HepG2 (cell line): ENCODE data around the gene ZNF747. TPM values are rescaled to one million over a fixed set of nuclear protein-coding genes. Genes with fewer than 3 reads are reported as not detected.

Experiments
- AGO2 ChIP-seq: fragments of 200-400 bp; formaldehyde crosslinking; optimal IDR thresholded peaks from 2 replicates; pipeline ENCODE3; 2017; ENCODE audit warnings: mild to moderate bottlenecking, low read depth, low read length, moderate library complexity
- ARNT2 ChIP-seq: sonication (generic); formaldehyde crosslinking; IDR thresholded peaks from 2 replicates; pipeline ENCODE4 v1.8.0; 2022; ENCODE audit warnings: mild to moderate bottlenecking, low read depth, missing genetic modification reagents, moderate library complexity
- CBX5 ChIP-seq: sonication (generic); formaldehyde crosslinking; IDR thresholded peaks from 2 replicates; pipeline ENCODE4 v1.4.0; 2020; ENCODE audit warnings: missing genetic modification reagents, borderline replicate concordance
- CENPX ChIP-seq: sonication (generic); formaldehyde crosslinking; IDR thresholded peaks from 2 replicates; pipeline ENCODE4 v1.9.0; 2021; ENCODE audit warnings: mild to moderate bottlenecking, missing genetic modification reagents, moderate library complexity
- CHD2 ChIP-seq: IDR thresholded peaks from 2 replicates; pipeline ENCODE4 v1.6.1; 2011; ENCODE audit warnings: low read depth, low read length, improper control_type of control experiment
- FOXO1 ChIP-seq: sonication (generic); formaldehyde crosslinking; IDR thresholded peaks from 2 replicates; pipeline ENCODE4 v1.4.0; 2020; ENCODE audit warnings: missing genetic modification reagents
- GFI1 ChIP-seq: sonication (generic); formaldehyde crosslinking; IDR thresholded peaks from 2 replicates; pipeline ENCODE4 v1.5.0; 2020; ENCODE audit warnings: missing genetic modification reagents, mild to moderate bottlenecking, borderline replicate concordance
- HDAC2 ChIP-seq: sonication (generic); formaldehyde crosslinking; IDR thresholded peaks from 2 replicates; pipeline ENCODE4 v1.4.0; 2020; ENCODE audit warnings: missing genetic modification reagents
- IKZF1 ChIP-seq: fragments of 450-650 bp; IDR thresholded peaks from 2 replicates; pipeline ENCODE4 v1.7.1; 2016
- KMT2A ChIP-seq: sonication (generic); formaldehyde crosslinking; IDR thresholded peaks from 2 replicates; pipeline ENCODE4 v1.4.0; 2020; ENCODE audit warnings: missing genetic modification reagents
- MAFF ChIP-seq: IDR thresholded peaks from 2 replicates; pipeline ENCODE4 v1.6.1; 2011; ENCODE audit warnings: low read depth, low read length, improper control_type of control experiment
- MEIS2 ChIP-seq: sonication (generic); formaldehyde crosslinking; IDR thresholded peaks from 2 replicates; pipeline ENCODE4 v1.9.0; 2021; ENCODE audit warnings: mild to moderate bottlenecking, missing genetic modification reagents
- MNT ChIP-seq: fragments of 450-650 bp; IDR thresholded peaks from 2 replicates; pipeline ENCODE4 v1.6.1; 2016
- NCOA2 ChIP-seq: sonication (generic); formaldehyde crosslinking; IDR thresholded peaks from 2 replicates; pipeline ENCODE4 v1.8.0; 2022; ENCODE audit warnings: inconsistent platforms
- NFATC3 ChIP-seq: sonication (generic); formaldehyde crosslinking; IDR thresholded peaks from 2 replicates; pipeline ENCODE4 v1.5.1; 2020; ENCODE audit warnings: mild to moderate bottlenecking, missing genetic modification reagents
- PPARG ChIP-seq: conservative IDR thresholded peaks from 2 replicates; pipeline ENCODE4 v1.6.1; 2016; ENCODE audit warnings: missing biosample characterization, missing genetic modification reagents
- RARG ChIP-seq: sonication (generic); formaldehyde crosslinking; IDR thresholded peaks from 2 replicates; pipeline ENCODE4 v1.4.0; 2020; ENCODE audit warnings: low read depth, mild to moderate bottlenecking, missing genetic modification reagents
- SMAD3 ChIP-seq: sonication (generic); formaldehyde crosslinking; IDR thresholded peaks from 2 replicates; pipeline ENCODE4 v1.4.0; 2020; ENCODE audit warnings: missing genetic modification reagents
- SNAPC2 ChIP-seq: sonication (generic); formaldehyde crosslinking; IDR thresholded peaks from 2 replicates; pipeline ENCODE4 v1.8.1; 2022; ENCODE audit warnings: mild to moderate bottlenecking, missing genetic modification reagents
- XBP1 ChIP-seq: sonication (generic); formaldehyde crosslinking; IDR thresholded peaks from 2 replicates; pipeline ENCODE4 v1.5.0; 2020; ENCODE audit warnings: missing genetic modification reagents
- ZIK1 ChIP-seq: sonication (generic); formaldehyde crosslinking; IDR thresholded peaks from 2 replicates; pipeline ENCODE4 v1.5.0; 2020; ENCODE audit warnings: mild to moderate bottlenecking, low read depth, missing genetic modification reagents, borderline replicate concordance
- ZNF276 ChIP-seq: sonication (generic); formaldehyde crosslinking; IDR thresholded peaks from 2 replicates; pipeline ENCODE4 v1.4.0; 2020; ENCODE audit warnings: mild to moderate bottlenecking, low read depth, missing genetic modification reagents
- ZNF292 ChIP-seq: sonication (generic); formaldehyde crosslinking; IDR thresholded peaks from 2 replicates; pipeline ENCODE4 v1.8.1; 2022; ENCODE audit warnings: mild to moderate bottlenecking, low read depth, missing genetic modification reagents, borderline replicate concordance
- ZNF382 ChIP-seq: sonication (generic); formaldehyde crosslinking; IDR thresholded peaks from 2 replicates; pipeline ENCODE4 v1.5.0; 2020; ENCODE audit warnings: missing genetic modification reagents, mild to moderate bottlenecking, borderline replicate concordance
- ZNF607 ChIP-seq: sonication (generic); formaldehyde crosslinking; IDR thresholded peaks from 2 replicates; pipeline ENCODE4 v1.5.1; 2020; ENCODE audit warnings: missing genetic modification reagents, mild to moderate bottlenecking, borderline replicate concordance
- ZNF709 ChIP-seq: sonication (generic); formaldehyde crosslinking; IDR thresholded peaks from 2 replicates; pipeline ENCODE4 v1.5.0; 2020; ENCODE audit warnings: mild to moderate bottlenecking, missing genetic modification reagents
- ZNF788 ChIP-seq: sonication (generic); formaldehyde crosslinking; IDR thresholded peaks from 2 replicates; pipeline ENCODE4 v1.5.0; 2020; ENCODE audit warnings: mild to moderate bottlenecking, missing genetic modification reagents, borderline replicate concordance
- ZNF83 ChIP-seq: sonication (generic); formaldehyde crosslinking; IDR thresholded peaks from 2 replicates; pipeline ENCODE4 v1.4.0; 2020; ENCODE audit warnings: missing genetic modification reagents, mild to moderate bottlenecking, borderline replicate concordance
- ZNF839 ChIP-seq: sonication (generic); formaldehyde crosslinking; IDR thresholded peaks from 2 replicates; pipeline ENCODE4 v1.4.0; 2020; ENCODE audit warnings: missing genetic modification reagents, mild to moderate bottlenecking, borderline replicate concordance
- polyA plus RNA-seq, 8 experiments: library from polyadenylated mRNA; depleted of rRNA in 3 of 8; stranded (reverse) in 7 of 8; unstranded in 1 of 8; fragments of >200 nt; fragmentation: Illumina TruSeq in 4 of 8; extraction: Trizol in 4 of 8; gene quantifications; 2 replicates each; pipeline versions ENCODE4 v1.2.1 to v1.2.3, GENCODE V29; 2011 to 2016; ENCODE audit warnings: low read depth in 4 of 8, missing spikeins in 1 of 8, mixed read lengths in 1 of 8; ENCODE audit not compliant: insufficient read depth in 1 of 8
- total RNA-seq, 5 experiments: library from RNA; depleted of rRNA; stranded (reverse); fragments of >200 nt; fragmentation: Illumina TruSeq; extraction: Trizol; gene quantifications; 2 replicates each; pipeline ENCODE4 v1.2.3, GENCODE V29; 2016; ENCODE audit warnings: low read depth in 1 of 5

ZNF747 gene
- total and polyA plus RNA-seq, 2 of the 13 experiments (the other 11 are each of a cell fraction or from before 2014, with no cell fraction given), result 7.2 to 10.2 TPM

DNA sequence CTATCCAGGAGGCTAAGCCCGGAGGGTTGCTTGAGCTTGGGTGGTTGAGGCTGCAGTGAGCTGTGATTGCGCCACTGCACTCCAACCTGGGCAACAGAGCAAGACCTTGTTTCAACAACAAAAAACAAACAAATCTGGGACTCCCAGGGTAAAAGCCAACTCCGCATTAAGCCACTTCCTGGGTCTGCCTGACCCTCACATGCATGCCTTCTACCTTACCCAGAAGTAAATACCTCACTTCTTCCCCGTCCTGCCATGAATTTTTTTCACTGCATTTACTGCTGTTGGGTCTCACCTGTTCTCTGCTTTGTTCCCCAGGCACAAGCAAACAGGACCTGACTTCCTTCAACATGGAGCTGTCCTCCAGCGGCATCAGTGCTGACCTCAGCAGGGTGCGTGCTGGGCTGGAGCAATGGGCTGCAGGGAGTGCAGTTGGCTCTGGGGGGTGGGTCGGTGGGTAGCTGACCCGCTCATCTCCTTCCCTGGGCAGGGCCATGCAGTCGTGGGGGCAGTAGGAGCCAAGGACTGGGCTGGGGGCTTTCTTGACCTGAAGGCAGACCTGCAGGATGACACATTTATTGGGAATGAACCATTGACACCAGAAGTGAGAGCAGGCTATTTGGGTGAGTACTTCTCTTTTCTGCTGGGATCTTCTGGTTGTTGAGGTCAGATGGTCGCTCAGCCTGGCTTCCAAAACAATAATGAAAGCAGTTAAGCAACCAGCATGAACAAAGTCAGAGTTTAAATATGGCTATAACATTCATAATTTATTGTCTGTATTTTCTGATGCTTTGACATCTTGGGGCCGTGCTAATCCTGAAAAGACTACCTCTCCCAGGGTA lies 45.7 kb downstream of the ZNF747 start (continued):
- TF ChIP-seq ZNF292 (CRISPR knock-in tag) (peak; percentile 97), GFI1 (CRISPR knock-in tag) (peak; percentile 99), XBP1 (CRISPR knock-in tag) (no peak; the same call in 1 of the 2 replicates), HDAC2 (CRISPR knock-in tag) (peak; percentile 84), MNT (no peak), ZNF276 (CRISPR knock-in tag) (no peak), MEIS2 (CRISPR knock-in tag) (0 out of 2 replicates have a peak, but pooled peaks have one; percentile 67), ZNF788 (CRISPR knock-in tag) (peak; percentile 52; the same call in 1 of the 2 replicates), IKZF1 (no peak), MAFF (peak; percentile 69; the same call in 1 of the 2 replicates), CHD2 (no peak), ZNF83 (CRISPR knock-in tag) (no peak), FOXO1 (CRISPR knock-in tag) (peak; percentile 68; the same call in 1 of the 2 replicates), SMAD3 (CRISPR knock-in tag) (no peak), SNAPC2 (CRISPR knock-in tag) (no peak), ZNF709 (no peak), ZNF607 (CRISPR knock-in tag) (0 out of 2 replicates have a peak, but pooled peaks have one; percentile 40), ZNF382 (CRISPR knock-in tag) (no peak), CBX5 (peak; percentile 64; the same call in 1 of the 2 replicates), AGO2 (no peak), ARNT2 (CRISPR knock-in tag) (no peak), NFATC3 (no peak), ZIK1 (CRISPR knock-in tag) (no peak), NCOA2 (CRISPR knock-in tag) (peak; percentile 54; the same call in 1 of the 2 replicates), PPARG (peak; percentile 76), RARG (CRISPR knock-in tag) (no peak), ZNF839 (CRISPR knock-in tag) (no peak; the same call in 1 of the 2 replicates), KMT2A (CRISPR knock-in tag) (peak; percentile 40; the same call in 1 of the 2 replicates), CENPX (no peak)
